GM23248 (cell line): ENCODE measurements around the gene GOSR1.

Source experiments
- EZH2 ChIP-seq: fragments of 200-600 bp; sonication (generic); IDR thresholded peaks from 2 replicates; pipeline ENCODE4 v1.6.1; 2018; ENCODE audit warnings: antibody characterized with exemption, mild to moderate bottlenecking; ENCODE audit not compliant: insufficient read depth, poor library complexity, severe bottlenecking
- EZH2phosphoT487 ChIP-seq: fragments of 200-600 bp; sonication (generic); IDR thresholded peaks from 2 replicates; pipeline ENCODE4 v1.6.1; 2018; ENCODE audit warnings: antibody characterized with exemption, moderate library complexity, mild to moderate bottlenecking, low read depth; ENCODE audit not compliant: insufficient read depth

DNA sequence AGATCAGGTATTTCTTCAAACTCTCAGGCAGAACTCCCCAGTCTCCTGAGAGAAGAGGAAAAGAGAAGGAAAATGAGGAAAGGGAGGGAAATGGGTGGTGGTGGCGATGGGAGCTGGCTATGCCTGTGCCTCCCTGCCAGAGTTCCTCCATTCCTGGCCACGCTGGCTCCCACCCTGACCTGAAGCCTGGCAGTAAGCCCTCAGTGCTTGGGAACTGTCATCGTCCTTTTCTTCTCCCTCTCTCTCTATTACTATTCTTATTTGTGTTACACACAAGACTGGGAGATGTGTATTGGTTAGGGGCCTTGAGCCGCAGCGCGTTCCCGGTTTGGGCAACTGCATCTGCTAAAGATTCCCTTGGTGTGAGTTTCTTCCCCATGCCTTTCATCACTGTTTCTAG lies 44.6 kb downstream of the GOSR1 start:
- TF ChIP-seq EZH2 (no peak), EZH2phosphoT487 (no peak)
